Lung microvascular endothelial cell (primary cell): ENCODE data around the gene CAMK1. TPM values are rescaled to one million over a fixed set of nuclear protein-coding genes. Genes with fewer than 3 reads are reported as not detected.
"Not testable (repeated sequence)": the region's sequence is repeated elsewhere in the genome, so short reads cannot be mapped to it uniquely, and the experiment has no call there.

Experiments used
- DNase-seq, 2 donors: peaks; one replicate each; pipeline versions ENCODE4 v3.0.0 to v3.0.0-alpha.2; 2010; ENCODE audit warnings: low read depth in 2 of 2
- total RNA-seq: library from RNA; depleted of rRNA; stranded (reverse); fragments of >200 nt; gene quantifications from 2 replicates; pipeline ENCODE4 v1.2.1, GENCODE V29; 2014

The CAMK1 gene
- total RNA-seq, 1 donor from 2014 or later = 21.4 TPM

DNA sequence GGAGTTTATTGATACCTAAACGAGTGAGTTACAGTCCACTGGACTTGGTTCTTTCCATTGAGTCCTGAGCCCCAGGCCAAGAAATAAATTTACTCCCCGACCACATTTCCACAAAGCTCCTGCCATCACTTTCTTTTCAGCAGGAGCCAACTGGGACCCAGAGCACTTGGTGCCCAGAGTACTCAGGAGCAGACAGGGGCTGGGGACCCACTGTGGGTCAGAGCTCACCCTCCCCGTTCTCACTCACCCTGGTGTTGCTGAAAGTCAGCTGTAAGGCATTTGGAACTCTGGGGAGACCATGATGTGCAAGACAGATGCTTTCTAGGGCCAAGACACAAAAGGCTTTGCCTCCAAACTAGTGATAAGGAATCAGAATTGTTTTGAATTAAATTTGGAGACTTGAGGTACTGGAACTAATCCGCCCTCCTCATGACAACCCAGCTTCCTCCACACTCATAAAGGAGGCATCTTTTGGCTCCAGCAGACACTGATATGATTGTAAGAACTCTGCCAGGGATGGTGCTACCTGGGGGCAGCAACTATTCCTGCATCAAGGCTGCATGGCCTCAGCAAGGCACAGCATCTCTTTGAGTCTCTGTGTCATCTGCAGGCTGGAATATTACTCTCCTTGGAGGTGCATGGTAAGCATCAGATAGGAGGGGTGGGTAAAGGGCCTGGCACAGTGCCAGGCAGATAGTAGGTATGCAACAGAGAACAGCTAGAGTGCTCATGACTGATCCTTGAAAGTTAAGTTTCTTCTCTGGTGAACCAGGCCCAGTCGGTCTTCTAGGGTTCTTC lies 7.3 kb upstream of the CAMK1 start:
- no peak for DNase-seq

DNA sequence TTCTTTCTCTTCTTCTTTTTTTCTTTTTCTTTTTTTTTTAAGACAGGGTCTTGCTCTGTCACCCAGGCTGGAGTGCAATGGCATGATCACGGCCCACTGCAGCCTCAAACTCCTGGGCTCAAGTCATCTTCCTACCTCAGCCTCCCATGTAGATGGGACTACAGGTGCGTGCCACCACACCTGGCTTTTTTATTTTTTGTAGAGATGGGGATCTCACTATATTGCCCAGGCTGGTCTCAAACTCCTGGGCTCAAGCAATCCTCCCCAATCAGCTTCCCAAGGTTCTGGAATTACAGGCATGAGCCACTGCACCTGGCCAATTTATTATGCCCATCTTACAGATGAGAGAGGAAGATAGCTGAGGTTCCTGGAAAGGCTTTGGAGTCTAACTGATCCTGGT lies 1.3 kb upstream of the CAMK1 start:
- DNase-seq = not testable (repeated sequence)

DNA sequence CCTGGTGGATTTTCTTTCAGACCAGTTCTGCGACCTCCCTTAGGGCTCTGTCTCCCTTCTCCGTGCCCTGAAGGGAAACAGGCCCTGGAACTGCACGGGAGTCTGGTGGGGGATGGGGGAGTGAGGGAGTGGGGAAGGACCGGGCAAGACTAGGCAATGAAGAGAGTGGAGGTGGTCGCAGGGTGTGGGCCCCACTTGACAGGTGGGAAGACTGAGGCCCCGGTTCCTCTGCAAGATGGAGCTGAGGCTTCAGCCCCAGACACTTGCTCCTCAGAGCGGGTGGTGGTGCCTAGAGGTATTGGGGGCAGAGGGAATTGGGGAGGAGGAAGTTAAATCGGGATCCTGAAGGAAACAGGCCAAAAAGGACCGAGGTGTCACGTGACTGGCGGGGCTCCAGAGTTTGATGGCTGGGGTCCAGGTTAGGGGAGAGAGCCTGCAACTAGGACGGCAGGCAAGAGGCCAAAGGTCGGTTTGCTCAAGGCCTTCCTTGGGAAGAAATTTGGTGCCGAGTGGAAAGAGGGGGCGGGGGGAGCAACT lies 597 bp upstream of the CAMK1 start:
- DNase-seq = no peak

DNA sequence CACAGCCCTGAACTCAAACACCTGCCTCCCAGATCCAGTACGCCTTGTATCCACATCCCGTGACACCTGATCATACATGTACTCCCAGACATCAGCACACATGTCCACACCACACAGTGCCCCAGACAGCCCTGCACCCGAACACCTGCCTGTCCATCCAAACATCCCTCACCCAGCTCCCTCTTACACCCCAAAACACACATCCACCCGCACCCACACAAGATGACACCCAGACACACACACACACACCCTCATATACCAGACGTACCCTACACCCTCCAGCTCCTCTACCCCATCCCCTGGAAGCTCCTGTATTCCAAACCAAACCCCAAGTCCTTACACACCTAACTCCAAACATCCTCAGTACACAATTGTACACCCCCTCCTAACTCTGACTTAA lies 735 bp downstream of the CAMK1 start:
- no peak for DNase-seq

DNA sequence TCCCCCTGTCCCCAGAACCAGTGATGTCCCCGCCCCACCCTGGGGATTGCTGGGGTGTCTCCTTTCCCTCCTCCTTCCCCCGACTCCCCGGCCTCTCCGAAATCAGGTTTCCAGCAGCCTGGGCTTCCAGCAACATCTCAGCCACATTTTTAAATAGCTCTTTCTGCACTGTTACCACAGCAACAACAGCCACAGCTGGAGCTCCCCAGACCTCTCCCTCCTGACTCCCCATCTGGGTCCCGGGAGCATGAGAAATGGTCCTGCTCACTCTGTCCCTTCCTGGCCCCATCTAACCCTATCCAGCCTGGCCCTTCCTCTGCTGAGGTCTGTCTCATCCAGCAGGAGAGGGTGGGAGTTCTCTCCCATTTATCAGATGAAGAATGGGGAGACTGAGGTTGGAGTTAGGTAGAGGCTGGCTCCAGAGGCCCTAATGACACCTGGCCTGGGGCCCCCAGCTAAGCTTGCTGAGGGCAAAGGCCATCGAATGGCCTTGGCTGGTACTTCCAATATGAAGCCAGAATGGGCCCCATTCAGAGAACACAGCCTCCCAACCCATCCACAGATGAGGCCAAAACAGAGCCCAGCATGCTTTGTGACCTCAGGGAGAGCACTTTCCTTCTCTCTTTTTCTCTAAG lies 1.5 kb downstream of the CAMK1 start:
- DNase-seq = no peak

DNA sequence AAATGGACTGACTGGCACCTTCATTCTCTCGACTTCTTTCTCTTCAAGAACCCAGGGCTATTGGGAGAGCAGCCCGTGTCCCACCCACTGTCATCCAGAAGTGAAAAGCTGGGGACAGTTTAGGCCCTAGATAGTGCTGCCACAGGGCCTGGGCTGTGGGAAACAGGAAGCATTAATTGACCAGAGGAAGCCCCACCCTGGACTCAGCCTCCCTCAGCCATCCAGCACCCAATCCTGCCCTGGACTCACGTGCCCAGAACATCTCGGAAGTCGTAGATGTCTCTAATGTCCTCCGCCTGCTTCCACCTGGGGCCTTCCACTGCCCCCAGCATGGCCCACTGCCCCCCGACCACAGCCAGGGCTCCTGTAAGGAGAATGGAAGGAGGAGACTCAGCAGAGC lies 2.3 kb downstream of the CAMK1 start:
- DNase-seq = no peak

DNA sequence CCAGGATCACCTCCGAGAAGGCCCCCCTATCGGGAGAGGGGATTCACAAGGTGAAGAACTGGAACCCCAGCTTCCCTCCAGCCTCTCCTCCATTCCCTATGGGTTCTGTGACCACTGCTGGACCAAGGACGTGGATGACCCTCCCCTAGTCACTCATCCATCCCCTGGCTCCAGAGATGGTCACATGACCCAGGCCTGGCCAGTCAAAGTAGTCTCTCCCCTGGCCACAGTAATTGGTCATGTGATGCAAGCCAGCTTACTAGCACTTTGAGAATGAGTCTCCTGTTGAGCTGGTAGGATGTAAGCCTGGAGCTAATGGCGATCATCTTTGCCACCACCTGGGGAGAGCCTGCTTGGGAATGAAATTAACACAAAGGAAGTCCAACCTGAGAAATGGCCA lies 3.9 kb downstream of the CAMK1 start:
- DNase-seq = no peak

DNA sequence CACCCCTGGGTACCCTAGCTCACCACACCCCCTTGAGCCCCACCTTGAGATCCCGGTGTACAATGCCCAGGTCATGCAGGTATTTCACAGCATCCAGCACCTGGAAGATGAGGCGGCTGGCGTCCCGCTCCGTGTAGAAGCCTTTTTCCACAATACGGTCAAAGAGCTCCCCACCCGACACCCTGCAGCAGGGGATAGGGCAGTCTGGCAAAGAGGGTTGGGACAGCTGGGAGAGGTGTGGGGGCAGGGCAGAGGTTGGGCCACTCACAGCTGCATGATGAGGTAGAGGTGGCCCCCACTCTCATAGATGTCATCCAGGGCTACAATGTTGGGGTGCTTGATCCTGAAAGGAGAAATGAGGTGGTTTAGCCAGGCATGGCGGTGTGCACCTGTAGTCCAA lies 6.9 kb downstream of the CAMK1 start:
- DNase-seq = no peak

DNA sequence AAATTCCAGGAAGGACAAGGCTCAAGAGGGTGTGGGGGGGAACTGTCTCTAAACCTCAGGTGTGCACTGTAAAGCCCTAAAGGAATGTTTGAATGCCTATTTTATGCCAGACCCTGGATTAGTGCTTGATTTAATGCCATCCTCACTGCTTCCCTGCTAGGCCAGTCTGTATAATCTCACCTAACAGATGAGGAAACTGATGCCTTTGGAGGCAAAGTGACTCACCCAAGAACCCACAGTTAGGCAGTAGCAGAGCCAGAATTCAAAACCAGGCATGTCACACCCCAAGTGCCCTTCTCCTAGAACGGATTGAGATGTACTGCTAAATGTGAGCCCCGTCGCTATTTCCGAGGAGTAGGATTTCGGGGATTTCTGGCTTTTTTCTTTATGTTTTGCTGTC lies 7.8 kb downstream of the CAMK1 start:
- DNase-seq = no peak

DNA sequence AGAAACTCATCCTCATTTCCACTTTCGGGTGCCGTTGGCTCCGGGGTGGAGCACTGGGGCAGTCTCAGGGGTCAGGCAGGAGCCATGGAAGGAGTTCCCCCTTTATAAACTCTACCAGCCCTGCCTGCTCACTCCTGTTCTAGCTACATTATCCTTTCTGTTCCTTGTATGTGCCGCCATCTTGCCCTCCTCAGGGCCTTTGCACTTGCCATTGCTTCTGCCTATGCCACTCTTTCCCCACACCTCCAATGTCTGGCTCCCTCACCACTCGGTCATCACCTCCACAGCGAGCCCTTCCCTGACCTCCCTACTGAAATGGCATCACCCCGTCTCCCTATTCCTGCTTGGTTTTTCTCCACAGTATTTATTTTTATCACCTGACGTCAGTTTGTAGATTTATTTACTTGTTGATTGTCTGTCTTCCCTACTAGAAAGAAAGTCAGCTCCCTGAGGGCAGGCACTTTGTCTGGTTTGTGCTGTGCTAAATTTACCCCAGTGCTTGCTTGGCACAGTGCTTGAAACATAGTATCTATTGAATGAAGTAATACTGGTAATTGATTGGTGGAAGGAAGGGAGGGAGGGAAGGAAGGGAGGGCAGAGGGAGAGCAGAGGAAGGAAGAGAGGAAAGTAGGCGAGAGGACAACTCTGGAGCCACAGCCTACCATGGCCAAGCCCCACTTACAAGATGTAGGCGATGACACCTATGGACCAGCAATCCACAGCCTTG lies 8.8 kb downstream of the CAMK1 start:
- no peak for DNase-seq

DNA sequence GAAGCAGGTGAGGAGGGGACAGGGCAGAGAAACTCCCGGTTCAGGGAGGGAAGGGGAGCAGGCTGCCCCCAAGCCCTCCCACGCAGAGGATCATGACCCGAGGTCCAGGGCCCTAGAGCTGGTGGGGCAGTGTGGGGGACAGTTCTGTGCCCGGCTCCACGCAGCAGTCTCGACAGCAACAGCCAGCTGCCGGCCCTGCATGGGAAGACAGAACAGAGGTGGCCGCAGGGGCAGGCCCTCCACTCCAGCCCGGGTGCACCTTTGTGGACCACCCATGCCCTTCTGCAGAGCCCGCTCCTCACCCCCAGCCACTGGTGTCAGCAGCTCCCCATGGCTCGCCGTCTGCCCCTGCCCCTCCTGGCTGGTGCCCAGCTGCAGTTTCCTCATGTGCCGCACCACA lies 12.3 kb downstream of the CAMK1 start:
- no peak for DNase-seq

DNA sequence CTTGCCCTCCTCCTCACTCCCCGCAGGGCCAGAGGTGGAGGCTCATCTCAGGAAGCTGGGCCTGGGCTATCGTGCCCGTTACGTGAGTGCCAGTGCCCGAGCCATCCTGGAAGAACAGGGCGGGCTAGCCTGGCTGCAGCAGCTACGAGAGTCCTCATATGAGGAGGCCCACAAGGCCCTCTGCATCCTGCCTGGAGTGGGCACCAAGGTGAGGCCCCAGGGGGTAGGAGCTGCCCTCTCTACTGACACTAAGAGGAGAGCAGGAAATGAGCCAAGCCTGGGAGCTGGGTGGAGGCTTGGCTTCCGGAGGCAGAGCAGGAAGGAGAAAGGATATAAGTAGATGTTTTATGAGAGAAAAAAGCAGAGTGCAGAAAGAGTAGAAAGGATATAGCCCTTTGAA lies 15.1 kb downstream of the CAMK1 start:
- DNase-seq = peak in 1 of 2 donors; percentile 50

DNA sequence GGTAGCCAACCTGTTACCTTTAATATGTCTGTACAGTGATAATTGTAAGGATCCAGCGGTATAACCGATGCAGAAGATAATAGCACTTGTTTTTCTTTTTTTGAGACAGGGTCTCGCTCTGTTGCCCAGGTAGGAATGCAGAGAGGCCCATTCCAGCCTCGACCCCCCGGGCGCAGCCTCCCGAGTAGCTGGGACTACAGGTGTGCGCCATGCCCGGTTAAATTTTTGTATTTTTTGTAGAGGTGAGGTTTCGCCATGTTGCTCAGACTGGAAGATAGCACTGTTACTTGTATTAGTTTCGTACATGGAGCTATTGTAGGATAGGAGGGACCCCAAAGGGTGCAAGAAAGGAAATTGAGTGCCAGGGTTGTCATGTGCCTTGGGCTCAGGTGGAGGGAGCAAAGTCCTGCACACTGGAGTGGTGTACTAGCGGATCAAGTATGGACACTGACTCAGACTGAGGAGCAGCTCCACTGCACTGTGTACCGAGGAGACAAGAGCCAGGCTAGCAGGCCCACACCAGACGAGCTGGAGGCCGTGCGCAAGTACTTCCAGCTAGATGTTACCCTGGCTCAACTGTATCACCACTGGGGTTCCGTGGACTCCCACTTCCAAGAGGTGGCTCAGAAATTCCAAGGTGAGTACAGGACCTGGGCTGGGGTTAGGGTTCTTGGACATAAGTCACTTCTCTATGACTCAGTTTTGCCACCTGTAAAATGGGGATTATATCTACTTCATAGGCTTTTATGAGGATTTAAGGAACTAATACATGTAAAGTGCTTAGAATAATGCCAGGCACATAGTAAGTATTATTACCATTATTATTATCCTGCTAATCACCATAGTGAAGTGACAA lies 19.0 kb downstream of the CAMK1 start:
- DNase-seq = peak in 1 of 2 donors; percentile 39

DNA sequence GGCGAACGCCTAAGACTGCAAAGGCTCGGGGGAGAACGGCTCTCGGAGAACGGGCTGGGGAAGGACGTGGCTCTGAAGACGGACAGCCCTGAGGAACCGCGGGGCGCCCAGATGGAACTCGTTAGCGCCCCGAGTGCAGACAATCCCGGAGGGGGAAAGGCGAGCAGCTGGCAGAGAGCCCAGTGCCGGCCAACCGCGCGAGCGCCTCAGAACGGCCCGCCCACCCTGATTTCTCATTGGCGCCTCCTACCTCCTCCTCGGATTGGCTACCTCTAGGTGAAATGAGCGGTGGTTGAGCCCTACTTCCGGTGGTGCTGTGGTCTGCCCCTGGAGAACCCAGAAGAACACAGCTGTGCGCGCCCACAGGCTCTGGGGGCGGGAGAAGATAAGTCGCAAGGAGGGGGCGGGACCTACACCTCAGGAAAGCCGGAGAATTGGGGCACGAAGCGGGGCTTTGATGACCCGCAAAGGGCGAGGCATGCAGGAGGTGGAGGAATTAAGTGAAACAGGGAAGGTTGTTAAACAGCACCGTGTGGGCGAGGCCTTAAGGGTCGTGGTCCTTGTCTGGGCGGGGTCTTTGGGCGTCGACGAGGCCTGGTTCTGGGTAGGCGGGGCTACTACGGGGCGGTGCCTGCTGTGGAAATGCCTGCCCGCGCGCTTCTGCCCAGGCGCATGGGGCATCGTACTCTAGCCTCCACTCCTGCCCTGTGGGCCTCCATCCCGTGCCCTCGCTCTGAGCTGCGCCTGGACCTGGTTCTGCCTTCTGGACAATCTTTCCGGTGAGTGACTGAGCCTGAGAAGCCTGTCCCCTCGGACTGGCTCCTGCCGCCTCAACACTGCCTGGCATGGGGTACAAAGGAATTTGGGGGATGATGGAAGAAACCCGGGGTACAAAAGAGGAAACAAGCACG lies 19.8 kb downstream of the CAMK1 start, which contains the start of gene OGG1:
Gene OGG1 (plus strand): TSS at position 308 of the 911 bp plus-strand sequence. CDS start 335 bp downstream, at position 643.
- peak; percentile 94 to 98 for DNase-seq

DNA sequence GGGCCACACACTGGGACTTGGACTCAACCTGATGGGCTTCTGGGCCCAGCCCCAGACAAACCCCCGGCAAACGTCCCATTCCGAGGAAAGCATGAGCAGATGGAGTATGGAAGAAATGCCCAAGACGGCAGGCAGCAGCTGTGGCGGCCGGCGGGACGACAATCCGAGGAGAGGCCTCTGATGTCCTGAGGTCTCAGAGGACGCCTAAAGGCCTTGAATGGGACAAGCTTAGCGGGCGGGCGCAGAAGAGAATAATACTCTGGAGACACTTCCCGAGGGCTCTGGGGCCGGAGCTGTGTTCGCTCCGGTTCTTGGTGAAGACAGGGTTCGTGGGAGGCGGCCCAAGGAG lies 20.5 kb downstream of the CAMK1 start:
- no peak for DNase-seq

DNA sequence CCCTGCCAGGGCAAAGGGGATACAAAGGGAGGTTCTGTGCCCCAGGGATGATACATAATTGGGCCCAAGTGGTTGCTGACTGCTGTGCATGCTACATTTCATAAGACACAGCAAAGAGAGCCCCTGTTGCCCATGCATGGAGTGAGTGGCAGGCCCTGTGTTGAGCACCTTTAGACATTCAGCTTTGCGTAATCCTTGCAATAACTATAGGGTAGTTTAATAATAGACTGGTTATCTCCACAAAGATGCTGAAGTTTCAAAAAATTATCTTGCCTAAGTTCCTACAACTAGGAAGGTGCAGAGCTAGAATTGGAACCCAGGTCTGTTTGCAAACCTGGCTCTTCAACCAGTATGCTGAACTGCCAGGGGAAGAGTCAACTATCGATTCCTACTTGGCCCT lies 21.7 kb downstream of the CAMK1 start:
- DNase-seq = no peak

DNA sequence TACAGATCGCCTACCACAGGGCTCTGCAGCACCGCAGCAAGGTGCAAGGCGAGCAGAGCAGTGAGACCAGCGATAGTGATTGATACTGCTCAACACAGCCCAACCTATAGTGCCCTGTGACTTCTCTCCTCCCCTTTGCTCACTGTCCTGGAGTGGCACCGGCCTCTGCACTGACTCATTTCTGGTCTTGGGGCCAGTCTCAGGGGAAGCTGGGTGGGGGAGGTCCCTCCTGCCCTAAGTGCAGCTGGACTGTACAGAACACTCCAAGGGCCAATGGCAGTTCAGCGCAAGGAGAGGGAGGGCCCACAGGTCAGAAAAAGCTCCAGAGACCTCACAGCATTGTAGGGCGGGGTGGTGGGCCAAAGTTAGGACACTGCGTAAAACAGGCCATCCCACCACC lies 22.5 kb downstream of the CAMK1 start:
- peak in 1 of 2 donors; percentile 72 for DNase-seq

DNA sequence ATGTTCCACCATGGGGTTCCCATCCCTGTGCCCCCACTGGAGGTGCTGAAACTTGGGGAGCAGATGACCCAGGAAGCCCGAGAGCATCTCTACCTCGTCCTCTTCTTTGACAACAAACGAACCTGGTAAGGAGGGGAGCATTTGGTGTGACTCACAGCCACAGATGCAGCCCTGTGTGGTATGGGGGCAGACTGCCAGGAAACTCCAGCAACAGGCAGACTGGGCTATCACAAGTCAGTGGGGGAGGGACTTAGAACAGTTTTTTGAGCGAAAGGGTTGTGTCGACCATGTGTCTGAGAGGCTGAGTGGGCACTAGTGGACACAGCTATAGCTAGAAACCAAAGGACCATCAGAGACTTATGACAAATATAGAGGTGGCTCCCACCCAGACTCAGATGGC lies 23.4 kb downstream of the CAMK1 start:
- peak; percentile 48 to 70 for DNase-seq

DNA sequence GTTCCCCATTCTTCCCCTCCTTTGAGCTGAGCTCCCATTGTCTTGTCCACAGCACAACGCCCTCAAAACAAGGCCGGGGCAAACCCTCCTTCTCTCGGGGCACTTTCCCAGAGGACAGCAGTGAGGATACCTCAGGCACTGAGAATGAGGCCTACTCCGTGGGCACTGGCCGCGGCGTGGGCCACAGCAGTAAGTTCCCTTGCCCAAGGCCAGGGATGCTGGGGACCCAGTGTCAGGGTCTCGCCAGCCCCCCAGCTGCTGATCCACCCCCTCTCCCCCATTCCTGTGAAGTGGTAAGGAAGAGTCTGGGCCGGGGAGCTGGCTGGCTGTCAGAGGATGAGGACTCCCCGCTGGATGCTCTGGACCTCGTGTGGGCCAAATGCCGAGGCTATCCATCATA lies 24.2 kb downstream of the CAMK1 start:
- DNase-seq = no peak

DNA sequence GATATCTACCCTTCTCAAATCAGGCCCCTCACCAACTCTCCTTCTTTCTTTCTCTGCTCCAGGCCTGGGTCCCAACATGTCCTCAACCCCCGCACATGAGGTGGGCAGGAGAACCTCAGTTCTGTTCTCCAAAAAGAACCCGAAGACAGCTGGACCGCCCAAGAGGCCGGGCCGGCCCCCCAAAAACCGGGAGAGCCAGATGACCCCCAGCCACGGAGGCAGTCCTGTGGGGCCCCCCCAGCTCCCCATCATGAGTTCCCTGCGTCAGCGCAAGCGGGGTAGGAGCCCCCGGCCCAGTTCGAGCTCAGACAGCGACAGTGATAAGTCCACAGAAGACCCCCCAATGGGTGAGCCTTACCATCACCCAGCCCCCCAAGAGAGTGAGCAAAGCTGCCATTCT lies 25.6 kb downstream of the CAMK1 start:
- DNase-seq = no peak
